Measurements from ENCODE around the gene TSHZ2. TPM values are rescaled to one million over a fixed set of nuclear protein-coding genes. Genes with fewer than 3 reads are reported as not detected.

The TSHZ2 gene
- total and polyA plus RNA-seq, 2 of the 4 experiments (the other 2 are of a cell fraction), result under 0.01 to 0.02 TPM

- H3K4me3 ChIP-seq (ENCODE audit: insufficient read depth, low read depth, low read length), result no peak overlapping the region
- intact Hi-C loops (cut with micrococcal nuclease), result no loop called here
- dilution Hi-C loops (cut with HindIII; ENCODE audit: low sequenced_read_pairs, unreplicated experiment), result no loop called here
- peaks cover 3% of the 10 kb centered on the region; the same call in 1 of the 2 replicates for H3K27me3 ChIP-seq (ENCODE audit: control insufficient read depth, insufficient read depth, low read length)
- no peak overlapping the region for H3K56ac ChIP-seq (ENCODE audit: extremely low read depth, insufficient read depth, low read length)
- H2BK120ac ChIP-seq (ENCODE audit: low read depth, low read length), result no peak overlapping the region
- no peaks in the 10 kb centered on the region for H4K20me1 ChIP-seq (ENCODE audit: insufficient read depth, low read length)
- H3K27ac ChIP-seq (ENCODE audit: insufficient read depth, low read length), result no peak overlapping the region
- ChIA-PET CTCF (no interaction called here), POLR2A (ENCODE audit: unreplicated experiment) (interaction anchor here (0.5 kb wide), 1 partner anchor 14 kb away, joined by 4 read pairs; no protein-coding TSS in a partner anchor)
- no peaks in the 10 kb centered on the region for H3K79me1 ChIP-seq (ENCODE audit: low read depth in 1 of 2, low read length in 2 of 2)
- H4K8ac ChIP-seq (ENCODE audit: low read depth in 2 of 2, low read length in 2 of 2), result no peak overlapping the region
- TF ChIP-seq NFE2L2 (IDR thresholded peaks at IDR 0.05; ENCODE audit: low read depth, low read length) (no peak), MAZ (IDR thresholded peaks at IDR 0.05; ENCODE audit: borderline replicate concordance, low read depth, low read length) (no peak), BHLHE40 (IDR thresholded peaks at IDR 0.05; ENCODE audit: low read depth, low read length) (no peak), RAD21 (IDR thresholded peaks at IDR 0.05; ENCODE audit: low read length) (no peak)
- H4K91ac ChIP-seq (ENCODE audit: insufficient read depth, low read depth, low read length), result no peak overlapping the region
- H2AK9ac ChIP-seq (replicated peaks; ENCODE audit: low read depth, low read length, poor library complexity), result no peak overlapping the region
- H3K9ac ChIP-seq (ENCODE audit: low read depth, low read length), result no peak overlapping the region
- H3K9me1 ChIP-seq (ENCODE audit: insufficient read depth, low read length), result no peaks in the 10 kb centered on the region
- no peak overlapping the region for H4K5ac ChIP-seq (ENCODE audit: low read depth, low read length)
- H3K9me3 ChIP-seq (ENCODE audit: control insufficient read depth, insufficient read depth, low read length), result no peaks in the 10 kb centered on the region
- H2BK20ac ChIP-seq (ENCODE audit: low read depth, low read length), result no peak overlapping the region
- BruUV-seq (replicated peaks), result no TSS peak
- no peak overlapping the region for H2AFZ ChIP-seq (replicated peaks; ENCODE audit: low read length, poor library complexity)
- DNase-seq (no peak), ATAC-seq (ENCODE audit: low read depth) (no peak)
- no peak overlapping the region for H3K4me2 ChIP-seq (ENCODE audit: low read depth, low read length)
- H3K36me3 ChIP-seq (ENCODE audit: control insufficient read depth, insufficient read depth, low read length), result no peaks in the 10 kb centered on the region
- H3K14ac ChIP-seq (replicated peaks; ENCODE audit: low read depth, low read length), result no peak overlapping the region
- no peak overlapping the region for H2AK5ac ChIP-seq (ENCODE audit: low read depth, low read length)
- H3K23ac ChIP-seq (ENCODE audit: low read depth, low read length), result no peak overlapping the region
- H2BK5ac ChIP-seq (ENCODE audit: low read depth, low read length, poor library complexity, severe bottlenecking), result no peak overlapping the region
- no peak overlapping the region for H2BK15ac ChIP-seq (ENCODE audit: low read depth, low read length)
- no peaks in the 10 kb centered on the region for H3K4me1 ChIP-seq (ENCODE audit: control insufficient read depth, insufficient read depth, low read length)
- H3K4ac ChIP-seq (ENCODE audit: low read depth, low read length), result no peak overlapping the region
- no CpG with 5 or more reads among the region's 3 CpGs for WGBS, 2 experiments (ENCODE audit: extremely low coverage in 2 of 2, insufficient read length in 1 of 2)
- in situ Hi-C loops (cut with MboI; ENCODE audit: low sequenced_read_pairs), result no loop called here
- no peak overlapping the region for H3K18ac ChIP-seq (ENCODE audit: low read depth, low read length)
Observed at GRCh38 chr20:52975803-52976531, 3.8 kb downstream of the TSHZ2 start.

Measured in IMR-90 (cell line).